ENCODE results near the gene CHST8.

CHST8 gene

DNA sequence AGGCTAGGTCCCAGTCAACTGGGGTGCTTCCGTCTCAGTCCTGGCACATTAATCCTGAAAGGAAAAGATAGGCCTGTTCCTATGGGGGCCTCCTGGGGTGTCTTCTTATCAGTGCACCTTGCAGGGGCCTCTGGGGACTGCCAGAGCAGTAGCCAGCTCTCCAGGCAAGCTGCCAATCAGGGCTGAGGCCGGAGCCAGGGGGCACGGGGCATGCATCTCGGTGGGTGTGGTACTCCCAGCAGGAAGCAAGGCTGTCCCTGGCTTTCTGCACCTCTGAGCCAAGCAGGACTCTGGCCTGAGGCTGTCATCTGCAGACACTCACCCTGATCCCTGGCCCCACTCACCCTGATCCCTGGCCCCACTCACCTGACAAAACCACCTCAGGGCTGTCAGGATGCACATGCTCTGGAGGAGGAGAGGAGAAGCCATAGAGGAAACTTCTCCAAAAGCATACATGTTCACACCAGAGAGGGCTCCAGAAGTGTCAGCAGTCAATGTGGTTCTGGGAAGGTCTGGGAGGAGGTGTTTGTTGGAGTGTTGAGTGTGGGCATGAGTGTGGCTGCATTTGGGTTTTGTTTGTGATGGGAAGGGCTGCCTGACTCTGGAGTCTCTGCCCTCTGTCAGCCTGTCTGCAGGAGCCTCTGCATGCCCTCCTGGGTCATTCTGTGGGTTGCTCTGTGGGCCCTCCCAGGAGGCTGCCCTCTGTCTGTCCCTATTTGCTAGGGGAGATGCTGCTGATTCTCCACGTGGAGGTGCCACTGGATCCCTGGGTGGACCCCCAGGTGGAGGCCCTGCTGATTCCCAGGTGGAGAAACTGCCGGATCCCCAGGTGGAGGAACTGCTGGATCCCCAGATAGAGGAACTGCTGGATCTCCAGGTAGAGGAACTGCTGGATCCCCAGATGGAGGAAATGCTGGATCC, 152.2 kb downstream of the CHST8 start:
- no peak for FAIRE-seq

DNA sequence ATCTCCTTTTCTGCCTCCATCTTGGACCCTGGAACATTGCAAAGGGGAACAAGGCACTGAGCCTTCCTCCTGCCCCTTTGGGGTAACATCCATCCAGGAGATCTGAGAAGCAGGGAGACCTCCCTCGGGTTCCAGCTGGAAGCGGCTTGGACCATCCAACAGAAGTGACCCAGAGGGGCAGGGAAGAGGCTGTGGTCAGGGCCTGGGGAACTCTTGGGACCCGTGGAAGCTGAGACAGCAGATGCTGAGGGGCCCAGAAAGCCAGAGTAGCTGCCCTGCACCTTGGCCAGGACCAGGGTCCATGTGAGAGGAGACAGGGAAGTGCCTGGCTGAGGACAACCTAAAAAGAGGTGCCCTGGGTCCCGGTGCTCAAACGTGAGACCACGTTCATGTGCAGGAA, 153.0 kb downstream of the CHST8 start:
- no peak for FAIRE-seq

DNA sequence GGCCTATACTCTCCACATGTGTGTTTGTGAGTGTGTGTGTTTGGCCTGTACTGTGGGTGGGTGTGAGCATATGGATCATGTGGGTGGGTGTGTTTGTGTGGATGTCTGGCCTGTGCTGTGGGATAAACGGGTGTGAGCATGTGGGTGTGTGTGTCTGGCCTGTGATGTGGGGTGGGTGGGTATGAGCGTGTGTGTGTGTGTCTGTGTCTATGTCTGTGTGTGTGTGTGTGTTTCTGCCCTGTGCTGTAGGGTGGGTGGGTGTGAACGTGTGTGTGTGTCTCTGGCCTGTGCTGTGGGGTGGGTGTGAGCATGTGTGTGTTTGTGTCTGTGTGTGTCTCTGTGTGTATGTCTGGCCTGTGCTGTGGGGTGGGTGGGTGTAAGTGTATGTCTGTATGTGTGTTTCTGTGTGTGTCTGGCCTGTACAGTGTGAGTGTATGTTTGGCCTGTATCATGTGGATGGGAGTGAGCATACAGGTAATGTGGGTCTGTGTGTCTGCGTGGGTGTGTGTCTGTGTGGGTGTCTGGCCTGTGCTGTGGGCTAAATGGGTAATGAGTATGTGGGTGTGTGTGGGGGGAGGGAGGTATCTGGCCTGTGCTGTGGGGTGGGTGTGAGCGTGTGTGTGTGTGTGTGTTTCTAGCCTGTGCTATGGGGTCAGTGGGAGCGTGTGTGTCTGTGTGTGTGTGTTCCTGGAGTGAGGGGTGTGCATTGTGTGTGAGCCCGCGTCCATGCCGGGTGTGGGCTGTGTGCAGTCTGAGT, 154.2 kb downstream of the CHST8 start:
- no peak for FAIRE-seq

DNA sequence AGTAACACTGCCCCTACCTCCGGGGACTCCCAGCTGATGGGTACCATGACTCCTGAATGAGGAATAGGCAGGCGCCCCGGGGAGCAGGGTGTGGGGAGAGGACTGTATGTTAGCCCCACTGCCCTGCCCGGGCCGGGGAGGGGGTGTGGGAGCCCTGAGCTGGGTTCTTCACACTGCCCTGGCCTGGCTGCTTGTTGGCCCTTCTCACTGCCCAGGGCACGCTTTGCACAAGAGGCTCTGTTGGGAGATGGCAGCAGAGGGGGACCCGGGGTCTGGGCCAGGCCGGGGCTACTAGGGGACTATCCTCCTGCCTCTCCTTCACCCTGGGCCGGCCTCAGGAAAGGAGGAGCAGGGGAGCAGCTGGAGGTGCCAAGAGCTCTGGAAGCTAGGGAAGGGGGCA, 155.6 kb downstream of the CHST8 start:
- FAIRE-seq: no peak

GRCh38 chr19:33777753-33778088, 156.0 kb downstream of the CHST8 start:
- FAIRE-seq: no peak

- no peak for FAIRE-seq
Observed at GRCh38 chr19:33778089-33778791, 156.5 kb downstream of the CHST8 start.

GRCh38 chr19:33779849-33780248, 158.1 kb downstream of the CHST8 start:
- no peak for FAIRE-seq

DNA sequence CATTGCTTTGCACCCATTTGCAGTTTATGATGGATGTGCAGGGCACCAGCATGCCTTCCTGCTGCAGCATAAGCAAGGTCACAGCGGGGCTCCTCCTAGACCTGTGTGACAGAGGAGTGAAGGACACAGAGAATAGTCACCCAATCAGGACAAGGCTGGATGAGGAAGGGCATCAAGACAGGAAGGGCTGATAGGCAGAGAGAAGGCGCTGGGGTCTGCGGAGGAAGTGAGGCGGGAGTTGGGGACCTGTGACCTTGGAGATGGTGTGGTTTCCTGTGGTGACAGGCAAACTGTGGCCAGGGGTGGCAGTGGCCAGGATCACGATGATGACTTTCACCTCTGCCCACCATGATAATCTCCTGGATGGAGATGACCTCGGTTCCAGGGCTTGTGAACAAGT, 158.5 kb downstream of the CHST8 start:
- no peak for FAIRE-seq

DNA sequence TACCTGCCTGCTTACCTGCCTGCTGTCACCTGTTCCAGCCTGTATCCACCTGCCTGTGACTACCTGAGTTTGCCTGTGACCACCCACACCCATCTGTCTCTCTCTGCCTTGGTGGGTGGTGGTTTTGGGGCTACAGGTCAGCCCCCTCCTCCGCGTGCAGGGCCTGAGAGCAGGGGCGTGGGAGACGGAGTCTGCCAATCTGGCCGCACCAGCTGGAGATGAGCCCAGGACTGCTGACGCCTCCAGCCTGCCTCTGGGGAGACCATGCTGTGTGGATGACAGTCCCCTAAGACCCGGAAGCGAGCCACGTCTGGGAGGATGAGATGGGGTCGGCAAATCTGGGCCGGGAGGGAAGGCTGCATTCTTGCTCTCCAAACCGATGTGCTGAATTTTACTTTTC, 159.0 kb downstream of the CHST8 start:
- FAIRE-seq: no peak

- no peak for FAIRE-seq
Observed at GRCh38 chr19:33781415-33781935, 159.7 kb downstream of the CHST8 start.

- no peak for FAIRE-seq
Observed at GRCh38 chr19:33781996-33782395, 160.2 kb downstream of the CHST8 start.

GRCh38 chr19:33784432-33784831, 162.7 kb downstream of the CHST8 start:
- no peak for FAIRE-seq

DNA sequence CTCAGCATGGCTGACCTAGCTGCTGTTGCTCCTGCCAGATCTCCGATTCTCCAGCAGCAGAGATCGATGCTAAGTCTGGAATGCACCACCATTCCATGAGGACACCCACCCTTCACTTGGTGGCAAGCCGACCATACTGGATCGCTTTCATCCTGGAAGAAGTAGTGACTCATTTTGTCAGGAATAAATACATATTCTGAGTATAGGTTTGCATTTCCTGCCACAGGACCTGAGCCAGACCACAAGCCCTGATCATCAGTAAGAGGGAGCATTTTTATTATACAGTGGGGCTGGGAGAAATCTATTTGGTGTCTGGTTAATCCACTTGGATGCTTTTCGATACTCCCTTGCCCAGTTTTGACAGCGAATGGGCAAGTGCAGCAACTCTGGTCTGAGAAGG, 164.0 kb downstream of the CHST8 start:
- FAIRE-seq: no peak

DNA sequence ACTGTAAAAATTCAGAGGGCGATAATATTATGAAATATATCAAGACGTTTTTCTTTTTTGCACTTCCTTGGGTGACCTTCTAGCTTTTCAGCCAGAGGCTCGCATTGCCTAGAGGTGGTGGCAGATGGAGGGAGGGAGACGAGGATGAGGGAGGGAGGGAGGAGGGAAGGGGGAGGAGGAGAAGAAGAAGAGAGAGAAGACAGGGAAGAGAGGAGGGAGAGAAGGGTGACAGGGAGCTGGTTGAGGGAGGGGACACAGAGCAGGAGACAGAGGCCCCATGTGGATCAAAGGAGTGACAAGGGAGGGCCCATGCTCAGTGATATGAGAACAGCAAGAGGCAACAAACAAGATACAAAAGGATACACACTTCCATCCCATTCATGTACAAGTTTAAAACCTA, 166.9 kb downstream of the CHST8 start:
- FAIRE-seq: no peak

DNA sequence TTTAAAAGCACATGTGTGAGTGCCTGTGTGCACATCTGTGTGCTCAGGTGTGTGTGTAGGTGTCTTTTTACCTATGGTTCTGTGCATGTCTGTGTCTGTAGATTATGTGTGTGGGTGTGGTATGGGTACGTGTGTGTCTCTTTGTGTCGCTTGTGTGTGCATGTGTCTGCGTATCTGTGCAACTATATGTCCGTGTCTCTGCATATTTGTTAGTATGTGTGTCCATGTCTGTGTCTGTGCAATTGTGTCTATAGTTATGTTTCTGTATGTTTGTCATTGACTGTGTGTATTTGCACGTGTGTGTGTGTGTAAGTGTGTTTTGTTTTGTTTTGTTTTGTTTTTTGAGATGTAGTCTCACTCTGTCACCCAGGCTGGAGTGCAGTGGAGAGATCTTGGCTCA, 167.6 kb downstream of the CHST8 start:
- FAIRE-seq: no peak

DNA sequence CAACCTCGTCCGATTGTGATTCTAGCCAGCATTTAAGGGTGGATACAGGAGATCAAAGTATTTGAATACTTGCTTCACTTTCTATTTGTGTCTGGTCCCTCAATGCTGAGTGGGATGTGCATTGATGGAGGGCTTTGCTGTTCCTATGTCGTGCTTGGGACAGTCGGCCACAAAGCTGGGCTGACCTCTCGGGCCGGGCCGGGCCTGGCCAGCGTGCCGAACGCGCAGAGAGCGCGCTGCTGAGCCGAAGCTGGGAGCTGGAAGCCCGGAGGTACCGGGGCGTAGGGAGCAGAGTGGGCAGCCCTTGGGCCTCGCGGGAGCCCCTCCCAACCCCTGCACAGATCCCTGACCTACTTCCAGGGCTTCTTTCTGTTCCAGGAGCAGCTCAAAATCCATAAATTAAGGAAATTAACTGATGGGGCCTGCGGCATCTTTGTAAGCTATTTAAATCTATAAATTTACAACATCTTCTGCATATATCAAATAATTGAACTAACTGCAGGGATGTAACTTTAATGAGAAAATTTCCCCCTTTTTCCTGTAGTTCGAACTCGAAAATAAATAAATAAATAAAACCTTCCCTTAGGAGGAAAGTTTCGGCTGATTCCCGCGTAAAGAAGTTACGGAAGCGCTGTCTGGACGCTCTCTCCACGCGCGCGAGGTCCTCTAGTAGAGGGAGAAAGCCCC, 173.1 kb downstream of the CHST8 start:
- no peak for FAIRE-seq

DNA sequence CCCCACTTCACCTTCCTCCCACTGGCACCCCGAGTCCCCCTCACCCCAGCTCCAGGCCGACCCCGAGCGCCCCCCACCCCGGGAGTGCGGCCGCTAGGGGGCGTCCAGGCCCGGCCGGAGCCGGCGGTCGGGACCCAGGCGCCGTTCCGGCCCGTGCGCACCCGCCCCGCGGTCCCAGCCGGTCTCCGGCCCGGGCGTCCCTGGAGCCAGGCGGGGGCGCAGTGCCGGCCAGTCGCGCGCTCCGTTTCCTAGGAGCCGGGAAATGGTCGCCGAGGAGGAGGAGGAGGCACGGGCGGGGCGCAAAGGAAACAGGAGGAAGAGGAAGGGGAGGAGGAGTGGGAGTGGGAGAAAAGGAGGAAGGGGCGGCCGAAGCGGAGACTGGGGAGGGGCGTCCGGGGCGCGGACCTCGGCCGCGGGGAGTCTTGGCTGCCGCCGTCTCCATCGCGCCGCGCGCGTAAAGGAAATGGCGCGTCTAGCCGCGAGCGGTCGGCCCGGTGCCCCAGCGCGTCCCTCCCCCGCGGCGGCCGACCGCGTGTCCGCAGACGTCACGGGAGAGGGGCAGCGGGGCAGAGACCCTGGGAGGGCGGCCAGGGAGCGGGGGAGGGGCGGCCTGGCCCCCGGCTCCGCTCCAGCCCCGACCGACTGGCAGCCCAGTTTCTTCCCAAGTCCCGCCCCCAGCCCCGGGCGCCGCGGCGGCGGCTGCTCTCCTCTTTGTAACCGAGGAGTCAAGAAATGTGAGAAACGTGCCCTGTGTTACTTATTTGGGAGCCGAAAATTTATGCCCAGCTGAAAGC, 173.8 kb downstream of the CHST8 start:
- no peak for FAIRE-seq

DNA sequence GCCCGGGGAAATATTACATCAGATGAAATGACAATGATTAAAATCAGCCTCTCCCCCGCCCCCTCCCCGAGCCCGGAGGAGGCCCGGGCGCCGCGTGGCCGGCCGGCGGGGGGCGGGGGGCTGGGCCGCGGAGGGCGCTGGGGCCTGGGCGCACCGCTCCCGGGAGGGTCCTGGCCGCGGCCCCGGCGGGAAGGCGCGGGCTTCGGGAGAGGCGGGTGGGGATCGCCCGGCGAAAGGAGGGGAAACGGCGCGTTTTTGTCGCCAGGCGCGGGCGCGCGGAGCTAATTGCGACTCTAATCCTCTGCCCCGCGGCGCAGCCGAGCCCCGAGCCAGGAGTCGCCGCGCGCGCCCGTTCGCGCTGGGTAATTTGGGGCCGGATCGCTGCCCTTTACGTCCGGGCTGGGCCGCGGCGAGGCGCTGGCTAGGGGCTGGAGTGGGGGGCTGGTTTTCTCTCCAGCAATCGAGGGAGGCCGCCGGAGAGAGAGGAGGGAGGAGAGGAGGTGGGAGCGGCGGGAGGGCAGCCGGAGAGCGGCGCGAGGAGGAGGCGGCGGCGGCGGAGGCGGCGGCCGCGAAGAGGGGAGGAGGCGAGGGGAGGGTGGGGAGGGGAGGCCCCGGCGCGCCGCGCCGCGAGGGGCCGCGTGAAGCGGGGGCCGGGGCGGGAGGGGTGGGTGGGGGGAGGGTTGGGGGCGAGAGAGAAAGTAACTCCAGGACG, 174.6 kb downstream of the CHST8 start, which contains the start of gene KCTD15:
Gene KCTD15 (plus strand): TSS at position 707 of the 712 bp plus-strand sequence. CDS start 3,585 bp downstream, outside the sequence.
- no peak for FAIRE-seq

DNA sequence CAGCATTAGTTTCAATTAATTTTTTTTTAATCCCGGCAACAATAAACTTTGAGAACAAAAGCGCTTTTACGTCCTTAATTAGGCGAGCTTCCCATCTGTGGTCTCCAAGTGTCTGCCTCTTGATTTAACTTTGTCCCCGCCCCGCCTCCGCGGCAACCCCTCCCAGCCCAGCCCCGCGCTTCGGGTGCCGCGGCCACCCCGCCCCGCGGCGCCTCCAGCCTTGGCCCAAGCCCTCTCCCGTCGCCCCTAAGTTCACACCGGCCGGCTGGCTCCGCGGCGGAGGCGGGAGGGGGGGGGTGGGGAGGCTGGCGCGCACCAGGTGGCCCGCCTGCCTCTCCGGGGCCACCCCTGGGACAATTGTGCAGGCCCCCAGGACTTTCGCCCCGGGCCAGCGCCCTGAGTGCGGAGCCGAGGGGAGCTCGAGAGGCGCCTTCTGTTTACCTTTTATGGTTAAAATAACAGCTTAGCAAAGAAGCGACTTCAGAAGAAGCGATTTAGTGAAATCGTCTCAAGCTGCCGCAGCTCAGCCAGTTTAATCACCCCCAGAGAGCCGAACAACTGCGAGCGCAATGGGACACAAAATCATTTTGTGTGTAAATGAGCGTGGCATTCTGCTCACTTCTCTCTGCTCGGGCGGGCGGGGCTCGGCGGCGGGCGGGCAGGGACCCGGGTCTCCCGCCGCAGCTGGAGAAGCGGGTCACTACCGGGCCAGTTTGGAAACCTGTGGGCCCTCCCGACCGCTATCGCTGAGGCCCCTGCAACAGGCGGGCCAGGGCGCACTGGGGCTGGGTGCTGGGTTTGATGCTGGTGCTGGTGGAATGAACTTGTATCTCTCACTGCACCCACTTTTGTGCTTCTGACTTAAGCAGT, 176.3 kb downstream of the CHST8 start:
- no peak for FAIRE-seq

GRCh38 chr19:33798681-33799111, 176.9 kb downstream of the CHST8 start:
- FAIRE-seq: no peak
